ENCODE results near the gene MPHOSPH6. TPM values are rescaled to one million over a fixed set of nuclear protein-coding genes. Genes with fewer than 3 reads are reported as not detected.

MPHOSPH6 gene
- total RNA-seq, 1 donor from 2014 or later = 24.3 TPM

DNA sequence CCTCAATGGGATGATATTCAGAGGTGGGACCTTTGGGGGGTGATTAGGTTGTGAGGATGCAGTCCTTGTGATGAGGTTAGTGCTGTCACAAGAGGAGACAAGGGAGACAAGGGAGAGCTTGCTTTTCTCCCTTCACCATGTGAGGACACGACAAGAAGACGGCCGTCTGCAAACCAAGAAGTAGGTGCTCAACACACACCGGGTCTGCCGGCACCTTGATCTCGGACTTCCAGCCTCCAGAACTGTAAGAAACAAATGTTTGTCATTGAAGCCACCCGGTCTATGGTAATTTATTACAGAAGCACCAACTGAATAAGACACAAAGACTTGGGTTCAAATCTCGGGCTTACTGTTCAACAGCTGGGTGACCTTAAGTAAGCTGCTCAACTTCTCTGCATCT, 64.9 kb downstream of the MPHOSPH6 start:
- TF ChIP-seq, protein P1, sequence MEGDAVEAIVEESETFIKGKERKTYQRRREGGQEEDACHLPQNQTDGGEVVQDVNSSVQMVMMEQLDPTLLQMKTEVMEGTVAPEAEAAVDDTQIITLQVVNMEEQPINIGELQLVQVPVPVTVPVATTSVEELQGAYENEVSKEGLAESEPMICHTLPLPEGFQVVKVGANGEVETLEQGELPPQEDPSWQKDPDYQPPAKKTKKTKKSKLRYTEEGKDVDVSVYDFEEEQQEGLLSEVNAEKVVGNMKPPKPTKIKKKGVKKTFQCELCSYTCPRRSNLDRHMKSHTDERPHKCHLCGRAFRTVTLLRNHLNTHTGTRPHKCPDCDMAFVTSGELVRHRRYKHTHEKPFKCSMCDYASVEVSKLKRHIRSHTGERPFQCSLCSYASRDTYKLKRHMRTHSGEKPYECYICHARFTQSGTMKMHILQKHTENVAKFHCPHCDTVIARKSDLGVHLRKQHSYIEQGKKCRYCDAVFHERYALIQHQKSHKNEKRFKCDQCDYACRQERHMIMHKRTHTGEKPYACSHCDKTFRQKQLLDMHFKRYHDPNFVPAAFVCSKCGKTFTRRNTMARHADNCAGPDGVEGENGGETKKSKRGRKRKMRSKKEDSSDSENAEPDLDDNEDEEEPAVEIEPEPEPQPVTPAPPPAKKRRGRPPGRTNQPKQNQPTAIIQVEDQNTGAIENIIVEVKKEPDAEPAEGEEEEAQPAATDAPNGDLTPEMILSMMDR (IDR thresholded peaks at IDR 0.05) = no peak
- no peaks in the 10 kb centered on the region for H3K36me3 ChIP-seq
- H3K27ac ChIP-seq = no peak overlapping the region
- no peaks in the 10 kb centered on the region for H3K27me3 ChIP-seq
- H3K4me3 ChIP-seq = no peak overlapping the region
- H3K4me1 ChIP-seq = no peaks in the 10 kb centered on the region
- ATAC-seq = no peak
- intact Hi-C loops (cut with DNase I) = no loop called here
- no peaks in the 10 kb centered on the region for H3K9me3 ChIP-seq
- no peak for DNase-seq

Other genes starting within 250 kb of the MPHOSPH6 start
- gene SDR42E1, start 158.8 kb downstream of the MPHOSPH6 start, total RNA-seq = 6.5 TPM
- 3.1 TPM for gene HSD17B2, start 135.0 kb downstream of the MPHOSPH6 start, total RNA-seq

Measured in upper lobe of right lung (tissue), 1 donor.